Stimulated activated CD8-positive, alpha-beta memory T cell treated with anti-CD3 and anti-CD28 coated beads, Interleukin-12 subunit alpha, Interleukin-12 subunit beta, amount 100 ng/mL, for 1 hour (primary cell): ENCODE data around the gene ATP10A.
"Not testable (repeated sequence)": the region's sequence is repeated elsewhere in the genome, so short reads cannot be mapped to it uniquely, and the experiment has no call there.

Source experiments
- DNase-seq: peaks from one replicate; pipeline ENCODE4 v3.0.0-alpha.2; 2020; ENCODE audit warnings: low read depth

Gene ATP10A

GRCh38 chr15:25856059-25856458 is 7.1 kb downstream of the ATP10A start:
- not testable (repeated sequence) for DNase-seq

GRCh38 chr15:25852661-25853524 is 10.2 kb downstream of the ATP10A start:
- no peak for DNase-seq

GRCh38 chr15:25852027-25852426 is 11.1 kb downstream of the ATP10A start:
- no peak for DNase-seq

DNA sequence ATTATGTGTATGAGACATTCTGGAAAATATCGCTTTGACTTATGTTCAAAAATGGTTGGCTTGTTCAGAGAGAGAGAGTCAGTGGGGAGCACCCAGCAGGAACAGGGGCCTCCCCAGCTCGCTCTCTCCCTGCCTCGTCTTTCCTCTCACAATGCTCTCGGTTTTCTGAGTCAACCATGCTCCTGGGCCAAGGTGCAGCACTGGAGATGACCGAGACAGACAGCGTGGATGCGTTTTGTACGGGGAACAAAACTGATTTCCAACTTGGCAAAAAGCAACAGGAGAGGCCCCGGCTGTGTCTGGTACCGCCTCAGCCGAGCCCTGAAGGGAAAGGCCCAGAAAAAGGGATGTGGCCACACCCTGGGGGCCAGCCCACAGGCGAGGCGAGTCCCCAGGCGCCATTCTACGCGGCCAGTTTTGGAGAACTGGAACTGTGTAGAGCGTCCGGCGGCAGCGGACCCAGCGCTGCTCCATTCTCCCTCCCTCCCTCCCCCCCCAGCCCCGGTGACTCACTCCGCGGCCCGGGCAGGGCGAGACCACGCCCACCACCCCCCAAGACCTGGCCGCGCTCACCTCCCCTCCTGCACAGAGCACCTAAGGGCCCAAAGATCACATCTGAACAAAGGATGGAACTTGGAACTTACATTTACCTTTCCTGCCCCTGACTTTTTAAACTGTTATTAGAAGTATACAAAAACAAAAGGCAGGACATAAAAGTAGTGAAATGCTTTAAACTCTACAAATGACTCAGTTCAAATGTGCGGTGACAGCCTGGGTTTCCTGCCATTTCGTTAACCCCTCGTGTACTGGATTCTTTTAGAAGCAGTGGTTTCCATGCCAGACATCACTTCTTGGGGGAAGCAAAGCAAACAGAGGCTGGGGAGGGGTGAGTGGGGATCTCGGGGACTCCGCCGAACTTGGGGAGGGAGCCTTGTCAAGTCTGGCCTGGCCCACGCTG is 12.7 kb downstream of the ATP10A start:
- DNase-seq: peak; percentile 49

GRCh38 chr15:25849157-25849921 is 13.8 kb downstream of the ATP10A start:
- no peak for DNase-seq

- no peak for DNase-seq
Measured at GRCh38 chr15:25848784-25849156, 14.4 kb downstream of the ATP10A start.

GRCh38 chr15:25848325-25848724 is 14.8 kb downstream of the ATP10A start:
- DNase-seq: no peak

DNA sequence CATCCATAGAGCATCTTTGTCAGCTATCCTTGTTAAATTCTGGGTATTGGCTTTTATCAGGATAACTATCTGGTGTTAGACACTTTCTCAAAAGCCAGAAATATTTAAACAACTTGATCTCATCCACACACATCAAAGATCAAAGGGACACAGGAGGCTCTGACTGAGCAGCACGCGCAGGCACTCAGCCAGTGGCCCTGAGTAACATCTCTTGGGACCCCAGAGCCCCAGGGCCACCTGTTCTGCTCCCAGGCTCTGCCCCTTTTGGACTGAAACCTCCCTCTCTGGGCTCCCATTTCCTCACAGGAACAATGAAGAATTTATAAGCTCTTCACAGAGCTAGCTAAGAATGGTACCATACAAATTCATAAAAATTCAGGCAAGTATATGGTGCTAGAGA is 16.1 kb downstream of the ATP10A start:
- DNase-seq: no peak

DNA sequence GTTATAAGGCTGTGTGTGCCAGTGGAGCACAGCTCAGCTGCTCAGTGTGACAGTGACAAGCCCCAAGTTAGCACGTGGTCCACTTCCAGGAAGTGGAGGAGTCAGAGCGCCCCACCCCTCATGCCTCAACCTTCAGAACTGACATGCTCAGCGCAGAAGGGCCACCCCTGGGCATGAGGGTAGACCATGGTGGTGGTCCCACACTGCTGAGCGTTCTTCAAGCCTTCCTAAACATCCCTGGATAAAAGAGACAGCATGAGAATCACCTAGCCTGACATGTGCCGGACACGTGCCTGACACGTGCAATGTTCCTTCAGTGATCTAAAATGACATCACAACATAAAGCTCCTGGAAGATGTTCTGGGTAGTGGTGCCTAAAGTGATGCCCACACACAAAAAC is 16.8 kb downstream of the ATP10A start:
- no peak for DNase-seq

DNA sequence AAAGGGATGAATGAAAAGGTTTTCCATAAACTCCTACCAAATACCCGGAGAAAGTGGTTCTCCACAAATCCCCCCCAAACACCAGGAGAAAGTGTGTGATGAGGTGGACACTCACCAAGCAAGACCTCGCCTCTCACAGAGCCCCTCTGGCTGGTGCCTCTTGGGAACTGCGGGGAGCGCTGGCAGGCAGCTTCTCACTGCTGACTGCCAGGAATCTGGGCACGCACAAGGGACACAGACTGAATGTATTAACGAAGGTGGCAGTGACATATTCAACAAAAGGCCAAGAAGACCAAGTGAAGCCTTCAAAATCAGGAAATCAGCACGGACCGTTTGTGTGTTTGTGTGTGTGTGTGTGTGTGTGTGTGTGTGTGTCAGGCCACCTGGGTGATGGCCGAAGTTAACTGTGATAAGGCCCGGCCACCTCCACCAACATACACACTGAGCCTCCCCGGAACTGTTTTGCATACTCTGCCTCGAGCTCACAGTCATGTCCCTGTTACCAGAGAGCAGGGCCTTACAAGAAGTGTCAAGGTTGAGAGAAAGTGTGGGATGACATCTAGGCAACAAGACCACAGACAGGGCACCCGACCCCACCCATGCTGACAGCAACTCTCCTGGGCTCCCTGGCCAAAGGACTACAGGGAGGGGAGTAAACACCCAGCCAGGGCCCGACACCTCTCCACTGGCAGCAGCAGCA is 18.0 kb downstream of the ATP10A start:
- no peak for DNase-seq

GRCh38 chr15:25844542-25844941 is 18.6 kb downstream of the ATP10A start:
- DNase-seq: no peak

GRCh38 chr15:25844076-25844475 is 19.1 kb downstream of the ATP10A start:
- DNase-seq: no peak

DNA sequence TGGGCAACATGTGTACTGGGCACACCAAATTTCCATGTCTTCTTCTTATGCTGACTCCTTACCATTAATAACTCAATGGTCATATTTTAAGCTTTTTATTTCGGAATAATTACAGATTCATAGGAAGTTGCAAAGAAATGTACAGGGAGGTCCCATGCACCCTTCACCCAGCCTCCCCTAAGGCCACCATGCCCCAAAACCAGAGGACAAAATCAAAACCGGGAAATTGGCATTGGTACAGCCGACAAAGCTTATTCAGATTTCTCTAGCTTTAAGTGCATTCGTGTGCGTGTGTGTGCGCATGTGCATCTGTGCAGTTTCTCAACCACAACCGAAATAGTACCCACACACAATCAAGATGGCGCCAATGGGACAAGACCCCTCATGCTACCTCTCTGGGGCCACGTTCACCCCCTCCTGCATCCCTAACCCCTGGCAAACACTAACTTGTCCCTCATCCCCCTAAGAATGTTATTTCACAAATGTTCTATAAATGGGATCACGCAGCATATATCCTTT is 23.4 kb downstream of the ATP10A start:
- DNase-seq: no peak

DNA sequence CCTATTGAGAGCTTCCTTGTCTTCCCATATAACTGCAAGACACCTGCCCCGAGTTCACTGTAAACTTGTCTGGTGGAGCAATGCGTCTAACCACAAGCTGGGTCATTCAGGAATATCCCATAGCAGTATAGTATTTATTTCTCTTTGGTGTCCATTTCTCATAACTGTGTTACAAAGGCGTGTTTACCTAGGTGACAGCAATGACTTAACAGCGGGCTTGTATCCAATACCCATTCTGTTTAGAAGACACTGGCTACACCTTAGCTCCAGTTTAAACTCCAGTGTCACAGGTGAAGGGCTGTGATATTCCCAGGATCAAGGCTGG is 24.3 kb downstream of the ATP10A start:
- DNase-seq: no peak

DNA sequence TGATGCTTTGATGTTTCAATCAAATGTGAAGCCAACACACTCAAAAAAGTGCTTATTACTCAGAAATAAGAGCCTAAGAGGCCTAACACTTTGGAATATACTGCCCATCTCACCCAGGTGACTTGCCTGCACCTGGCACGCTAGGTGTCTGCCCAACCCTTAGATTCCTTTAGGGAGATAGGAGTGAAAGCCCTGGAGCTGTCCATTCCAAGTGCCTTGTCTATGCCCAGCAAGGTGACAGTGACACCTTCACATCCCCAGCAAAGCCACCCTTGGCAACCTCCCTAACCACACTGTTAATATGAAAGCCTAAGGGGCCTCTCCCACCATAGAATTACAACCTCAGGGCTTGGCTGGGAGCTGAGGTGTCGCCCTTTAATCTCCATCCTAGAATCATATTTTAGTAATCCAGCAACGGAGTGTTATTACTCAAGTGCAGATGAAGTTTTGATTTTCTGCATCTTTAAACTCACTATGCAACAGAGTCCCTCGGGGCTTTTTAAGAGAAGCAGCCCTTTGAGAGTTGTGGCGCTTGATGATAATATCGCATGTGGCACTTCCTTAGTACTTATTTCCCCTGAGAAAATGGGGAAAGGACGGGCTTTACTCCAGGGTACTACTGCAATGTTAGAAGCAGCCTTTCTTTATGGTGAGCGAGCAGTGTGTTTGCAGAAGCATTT is 24.8 kb downstream of the ATP10A start:
- no peak for DNase-seq

DNA sequence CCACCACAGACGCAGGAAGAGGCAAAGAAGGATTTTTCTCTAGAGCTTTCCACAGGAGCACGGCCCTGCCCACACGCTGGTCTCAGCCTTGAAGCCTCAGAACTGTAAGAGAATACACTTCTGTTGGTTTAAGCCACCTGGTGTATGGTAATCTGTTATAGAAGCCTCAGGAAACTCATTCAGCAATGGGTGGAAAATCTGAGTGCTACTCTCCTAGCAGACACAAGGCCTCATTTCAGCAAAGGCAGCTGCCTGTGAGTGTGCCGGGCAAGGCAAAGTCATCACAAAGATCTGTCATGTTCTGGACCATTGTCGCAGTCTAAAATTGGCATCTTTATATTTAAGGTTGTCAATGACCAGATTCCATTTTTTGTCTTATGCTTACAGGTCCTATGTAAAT is 31.0 kb downstream of the ATP10A start:
- DNase-seq: no peak

DNA sequence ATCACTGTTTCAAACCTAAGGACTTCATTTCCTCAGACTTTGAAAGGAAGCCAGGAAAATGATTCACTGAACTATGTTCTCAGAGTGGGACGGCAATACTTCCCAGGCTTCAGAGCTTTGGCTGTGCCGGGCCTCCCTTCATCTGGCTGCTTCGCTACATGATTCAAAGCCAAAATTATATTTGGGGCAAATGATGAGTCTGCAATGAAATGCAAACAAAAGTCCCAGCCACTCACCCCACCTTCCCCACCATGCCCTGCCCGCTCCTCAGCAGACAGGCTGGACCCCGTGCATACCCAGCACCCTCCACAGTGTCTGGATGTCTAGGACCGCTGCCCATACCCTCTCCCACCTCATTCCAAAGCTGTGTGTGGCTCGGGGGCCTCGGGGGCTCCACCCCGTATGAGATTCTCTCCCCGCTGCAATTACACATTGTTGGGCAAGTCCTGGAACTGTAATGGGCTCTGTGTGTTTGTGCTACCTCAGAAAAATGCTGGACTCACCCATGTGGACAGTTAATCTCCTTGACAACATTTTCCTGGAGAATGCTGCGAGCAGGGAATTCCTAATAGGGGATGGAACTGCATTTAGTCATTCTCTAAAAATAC is 32.2 kb downstream of the ATP10A start:
- DNase-seq: no peak

DNA sequence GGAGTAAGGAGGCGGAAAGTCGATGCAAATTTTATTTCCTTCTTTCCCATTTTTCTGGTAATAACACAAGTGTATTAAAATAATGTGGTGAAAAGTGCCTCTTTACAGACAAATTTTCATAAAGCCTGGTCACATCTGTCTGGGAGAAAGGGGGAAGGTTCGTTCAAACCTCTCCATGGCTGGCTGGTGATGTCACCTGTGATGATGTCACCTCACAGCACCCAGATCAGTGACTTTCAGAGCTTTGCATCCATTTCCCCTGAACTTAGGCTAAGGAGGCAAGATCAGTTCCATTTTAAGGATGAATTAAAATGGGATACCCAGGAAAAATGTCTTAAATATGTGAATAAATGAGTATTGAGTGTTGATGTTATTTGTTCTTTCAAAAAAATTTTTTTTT is 34.1 kb downstream of the ATP10A start:
- DNase-seq: no peak

DNA sequence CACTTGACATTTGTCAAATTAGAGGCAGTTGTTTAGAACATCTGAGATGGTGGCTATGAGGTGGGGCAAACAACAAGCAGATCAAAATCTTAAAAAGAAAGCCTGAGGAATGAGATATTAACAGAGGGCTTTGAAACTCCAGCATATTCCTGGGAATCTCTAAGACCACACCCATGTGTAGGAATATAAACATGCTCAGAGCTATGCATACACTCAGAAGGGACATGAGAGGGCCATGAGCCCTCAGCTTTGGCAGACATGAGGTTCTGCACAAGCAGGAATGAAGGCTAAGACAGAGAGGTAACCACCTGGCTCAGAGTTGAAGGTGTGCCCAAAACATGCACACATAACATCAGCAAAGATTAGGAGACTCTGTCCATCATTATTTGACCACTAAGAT is 37.9 kb downstream of the ATP10A start:
- no peak for DNase-seq

- no peak for DNase-seq
Measured at GRCh38 chr15:25824618-25825017, 38.5 kb downstream of the ATP10A start.

- DNase-seq: no peak
Measured at GRCh38 chr15:25812845-25813244, 50.3 kb downstream of the ATP10A start.
